Prostate gland (tissue), 2 donors: ENCODE data around the gene PTK7.

Experiments used
- CTCF ChIP-seq, 4 experiments: fragments of 200-600 bp in 2 of 4; fragments of 450-650 bp in 2 of 4; sonication (generic) in 2 of 4; IDR thresholded peaks; 1 replicate in 3 of 4; 2 replicates in 1 of 4; pipeline ENCODE4 v1.5.1; 2016 to 2019; ENCODE audit warnings: antibody characterized with exemption in 4 of 4, mild to moderate bottlenecking in 2 of 4, moderate library complexity in 2 of 4
- POLR2A ChIP-seq: fragments of 450-650 bp; IDR thresholded peaks from one replicate; pipeline ENCODE4 v1.6.1; 2016; ENCODE audit warnings: antibody characterized with exemption, mild to moderate bottlenecking
- POLR2AphosphoS5 ChIP-seq: sonication (generic); formaldehyde crosslinking; IDR thresholded peaks from one replicate; pipeline ENCODE4 v1.6.1; 2017; ENCODE audit warnings: antibody characterized with exemption

GRCh38 chr6:43077333-43077809, 1.3 kb downstream of the PTK7 start:
- TF ChIP-seq CTCF (IDR thresholded peaks at IDR 0.05) (no peak), POLR2A (no peak), POLR2AphosphoS5 (no peak)
